Type B pancreatic cell (in vitro differentiated cells): ENCODE results near the gene TSC22D3. TPM values are rescaled to one million over a fixed set of nuclear protein-coding genes. Genes with fewer than 3 reads are reported as not detected.

ENCODE experiments used
- DNase-seq: peaks from one replicate; pipeline ENCODE4 v3.0.0; 2021; ENCODE audit warnings: mixed read lengths; ENCODE audit not compliant: unreplicated experiment; ENCODE audit errors: extremely low spot score
- H3K27ac Mint-ChIP-seq: 2 replicates; pipeline ENCODE4 v1.8.0; 2021; ENCODE audit warnings: mild to moderate bottlenecking, mixed read lengths
- H3K27me3 Mint-ChIP-seq: 2 replicates; pipeline ENCODE4 v1.8.0; 2021; ENCODE audit warnings: mixed read lengths
- H3K36me3 Mint-ChIP-seq: 2 replicates; pipeline ENCODE4 v1.8.0; 2021; ENCODE audit warnings: mixed read lengths
- H3K4me1 Mint-ChIP-seq: one replicate; pipeline ENCODE4 v1.8.0; 2021; ENCODE audit warnings: mixed read lengths; ENCODE audit not compliant: unreplicated experiment
- H3K4me3 Mint-ChIP-seq: 2 replicates; pipeline ENCODE4 v1.8.0; 2021; ENCODE audit warnings: mild to moderate bottlenecking, mixed read lengths
- H3K9me3 Mint-ChIP-seq: 2 replicates; pipeline ENCODE4 v1.8.0; 2021; ENCODE audit warnings: mixed read lengths
- total RNA-seq: library from RNA; stranded (reverse); gene quantifications from 2 replicates; pipeline ENCODE4 v1.2.1, GENCODE V29; 2021; ENCODE audit warnings: low replicate concordance
- TF ChIP-seq, protein P1 (sequence below): fragments of 200-600 bp; sonication (generic); conservative IDR thresholded peaks from 2 replicates; pipeline ENCODE4 v1.5.0; 2021; ENCODE audit warnings: antibody characterized with exemption, mild to moderate bottlenecking

Gene TSC22D3
- total RNA-seq, 1 donor from 2014 or later = 34.2 TPM

DNA sequence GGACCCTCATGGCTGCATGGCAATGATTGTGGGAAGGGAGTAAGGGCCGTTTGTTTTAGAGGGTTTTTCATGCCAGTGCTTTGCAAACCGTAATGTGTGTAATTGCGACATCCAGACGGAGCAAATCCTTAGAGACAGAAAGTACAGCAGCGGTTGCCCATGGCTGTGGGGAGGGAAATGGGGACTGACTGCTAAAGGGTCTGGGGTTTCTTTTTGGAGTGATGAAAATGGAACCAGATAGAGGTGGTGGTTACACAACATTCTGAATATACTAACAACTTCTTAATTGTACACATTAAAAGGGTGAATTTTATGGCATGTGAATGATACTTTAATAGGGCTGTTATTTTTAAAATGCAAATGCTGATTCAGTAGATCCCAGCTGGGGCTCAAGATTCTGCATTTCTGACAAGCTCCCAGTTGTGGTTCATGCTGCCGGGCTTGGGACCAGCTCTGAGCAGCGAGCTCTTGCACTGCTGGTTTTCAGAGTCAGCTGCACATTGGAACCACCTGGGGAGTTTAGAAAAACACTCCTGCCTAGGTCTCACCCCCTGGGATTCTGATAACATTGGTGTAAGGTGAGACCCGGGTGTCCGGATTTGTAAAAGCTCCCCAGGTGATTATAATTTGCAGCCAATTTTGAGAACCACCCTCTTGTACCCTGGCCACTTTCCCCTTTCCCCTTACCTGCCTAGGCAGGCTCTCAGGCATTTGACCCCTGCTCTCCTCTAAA, 99.6 kb downstream of the TSC22D3 start:
- H3K36me3 Mint-ChIP-seq = no peaks in the 10 kb centered on the region
- no peaks in the 10 kb centered on the region for H3K9me3 Mint-ChIP-seq
- peaks cover 16% of the 10 kb centered on the region for H3K4me1 Mint-ChIP-seq
- no peak for DNase-seq
- peak overlapping the region; percentile 79 for H3K4me3 Mint-ChIP-seq
- peaks cover 4% of the 10 kb centered on the region for H3K27me3 Mint-ChIP-seq
- TF ChIP-seq, protein P1, sequence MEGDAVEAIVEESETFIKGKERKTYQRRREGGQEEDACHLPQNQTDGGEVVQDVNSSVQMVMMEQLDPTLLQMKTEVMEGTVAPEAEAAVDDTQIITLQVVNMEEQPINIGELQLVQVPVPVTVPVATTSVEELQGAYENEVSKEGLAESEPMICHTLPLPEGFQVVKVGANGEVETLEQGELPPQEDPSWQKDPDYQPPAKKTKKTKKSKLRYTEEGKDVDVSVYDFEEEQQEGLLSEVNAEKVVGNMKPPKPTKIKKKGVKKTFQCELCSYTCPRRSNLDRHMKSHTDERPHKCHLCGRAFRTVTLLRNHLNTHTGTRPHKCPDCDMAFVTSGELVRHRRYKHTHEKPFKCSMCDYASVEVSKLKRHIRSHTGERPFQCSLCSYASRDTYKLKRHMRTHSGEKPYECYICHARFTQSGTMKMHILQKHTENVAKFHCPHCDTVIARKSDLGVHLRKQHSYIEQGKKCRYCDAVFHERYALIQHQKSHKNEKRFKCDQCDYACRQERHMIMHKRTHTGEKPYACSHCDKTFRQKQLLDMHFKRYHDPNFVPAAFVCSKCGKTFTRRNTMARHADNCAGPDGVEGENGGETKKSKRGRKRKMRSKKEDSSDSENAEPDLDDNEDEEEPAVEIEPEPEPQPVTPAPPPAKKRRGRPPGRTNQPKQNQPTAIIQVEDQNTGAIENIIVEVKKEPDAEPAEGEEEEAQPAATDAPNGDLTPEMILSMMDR = no peak
- H3K27ac Mint-ChIP-seq = peak overlapping the region; percentile 58

DNA sequence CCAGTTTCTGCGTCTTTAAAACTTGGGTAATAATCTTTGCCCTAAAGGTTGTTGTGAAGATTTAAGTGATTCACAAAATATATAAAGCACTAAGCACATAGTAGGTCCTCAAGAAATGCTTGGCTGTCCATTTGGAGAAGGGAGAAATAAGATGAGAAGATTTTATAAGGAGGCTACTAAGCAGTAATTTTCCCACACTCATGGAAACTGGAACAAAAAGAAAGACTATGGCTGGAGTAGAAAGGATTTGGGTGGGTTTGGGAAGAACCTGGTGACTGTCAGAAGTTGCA, 100.3 kb downstream of the TSC22D3 start:
- TF ChIP-seq, protein P1 = no peak
- H3K27ac Mint-ChIP-seq = no peak overlapping the region
- H3K9me3 Mint-ChIP-seq = no peaks in the 10 kb centered on the region
- H3K4me3 Mint-ChIP-seq = no peak overlapping the region
- H3K36me3 Mint-ChIP-seq = no peaks in the 10 kb centered on the region
- no peak for DNase-seq
- H3K4me1 Mint-ChIP-seq = peaks cover 9% of the 10 kb centered on the region
- peaks cover 2% of the 10 kb centered on the region for H3K27me3 Mint-ChIP-seq

DNA sequence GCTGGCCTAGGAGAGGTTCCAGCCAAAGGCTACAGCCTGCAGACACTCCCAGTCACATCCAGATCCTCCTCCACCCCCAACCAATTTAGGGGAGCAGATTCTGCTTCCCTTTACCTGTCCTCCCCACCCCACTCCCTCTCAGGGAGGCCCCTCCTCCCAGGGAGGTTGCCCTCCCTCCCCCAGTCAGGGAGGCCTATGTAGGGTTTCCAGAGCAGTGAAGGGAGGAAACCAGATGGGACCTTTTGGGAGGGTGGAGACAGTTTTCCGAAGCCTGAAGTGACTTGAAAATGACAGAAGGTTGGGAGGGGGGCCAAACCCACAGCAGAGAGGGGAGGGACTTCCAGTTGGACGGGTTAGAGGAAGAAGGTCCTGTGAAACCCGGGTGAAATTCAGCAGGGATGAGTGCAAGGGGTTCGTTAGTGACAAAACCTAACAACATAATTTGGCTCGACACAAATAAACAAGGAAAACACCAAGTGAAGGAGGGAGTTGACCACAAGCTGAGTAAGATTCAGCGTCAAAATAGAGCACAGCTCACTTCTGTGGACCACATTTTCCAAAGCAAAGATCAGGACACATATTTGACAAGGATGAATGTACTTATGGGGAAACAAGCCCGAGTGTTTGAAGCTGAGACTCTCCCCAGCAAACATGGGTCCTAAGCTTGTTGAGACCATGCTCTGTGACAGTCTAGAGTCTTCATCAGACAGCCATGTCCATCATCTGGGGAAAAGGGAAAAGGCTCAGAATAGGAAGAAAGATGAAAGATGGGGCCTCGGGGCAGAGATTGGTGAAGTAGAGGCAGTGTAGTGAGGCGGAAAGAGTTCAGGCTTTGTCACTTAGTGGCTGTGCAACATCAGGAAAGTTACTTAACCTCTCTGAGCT, 100.9 kb downstream of the TSC22D3 start:
- Mint-ChIP-seq H3K4me1 (peaks cover 7% of the 10 kb centered on the region), H3K27ac (peak overlapping the region; percentile 56), H3K36me3 (no peaks in the 10 kb centered on the region), H3K27me3 (no peaks in the 10 kb centered on the region), H3K4me3 (peak overlapping the region; percentile 42), H3K9me3 (no peaks in the 10 kb centered on the region)
- DNase-seq = no peak
- TF ChIP-seq, protein P1 = no peak

DNA sequence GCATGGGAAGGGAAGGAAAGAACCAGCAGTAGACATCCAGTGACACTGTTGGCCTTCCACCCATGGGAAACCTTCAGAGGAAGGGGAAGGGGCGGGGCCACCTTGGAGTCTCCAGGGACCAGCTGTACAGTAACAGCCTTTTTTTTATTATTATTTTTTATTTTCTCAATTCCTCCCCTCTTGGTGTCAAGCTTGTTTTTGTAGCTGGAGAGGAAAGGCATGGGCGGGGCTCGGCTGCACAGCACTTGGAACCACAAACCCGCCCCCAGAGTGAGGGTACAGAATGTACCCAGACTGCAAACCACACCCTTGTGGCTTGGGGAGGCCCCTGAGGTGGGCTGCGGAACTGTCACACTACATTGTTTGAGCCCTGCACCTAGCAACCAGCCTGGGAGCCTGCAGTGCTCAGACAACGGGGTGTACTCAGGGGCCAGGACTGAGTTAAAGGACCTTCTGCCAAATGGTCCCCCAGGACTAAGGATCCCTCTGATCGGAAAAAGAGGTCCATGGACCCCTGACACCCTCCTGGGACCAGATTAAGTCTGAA, 101.6 kb downstream of the TSC22D3 start:
- no peak for DNase-seq
- peaks cover 7% of the 10 kb centered on the region for H3K4me1 Mint-ChIP-seq
- H3K4me3 Mint-ChIP-seq = no peak overlapping the region
- H3K9me3 Mint-ChIP-seq = no peaks in the 10 kb centered on the region
- TF ChIP-seq, protein P1 = no peak
- H3K27ac Mint-ChIP-seq = no peak overlapping the region
- H3K27me3 Mint-ChIP-seq = no peaks in the 10 kb centered on the region
- no peaks in the 10 kb centered on the region for H3K36me3 Mint-ChIP-seq

DNA sequence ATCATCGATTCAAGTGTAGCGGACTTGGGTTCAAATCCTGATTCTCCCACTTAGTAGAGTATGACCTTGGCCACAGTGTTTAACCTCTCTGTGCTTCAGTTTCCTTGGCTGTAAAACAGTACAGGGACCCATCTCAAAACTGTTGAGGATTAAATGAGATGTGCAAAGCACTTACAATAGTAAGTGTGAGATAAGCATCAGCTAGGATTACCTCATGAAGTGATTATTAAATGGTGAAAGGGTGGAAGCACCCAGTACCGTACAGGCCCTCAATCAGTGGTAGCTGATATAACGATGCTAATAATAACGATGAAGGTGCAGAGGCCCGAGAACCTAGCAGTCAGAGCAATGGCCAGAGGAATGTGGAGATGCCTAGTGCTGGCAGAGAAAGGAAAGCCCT, 102.2 kb downstream of the TSC22D3 start:
- peak overlapping the region; percentile 72 for H3K27ac Mint-ChIP-seq
- H3K9me3 Mint-ChIP-seq = no peaks in the 10 kb centered on the region
- H3K4me3 Mint-ChIP-seq = no peak overlapping the region
- TF ChIP-seq, protein P1 = no peak
- DNase-seq = no peak
- H3K36me3 Mint-ChIP-seq = no peaks in the 10 kb centered on the region
- H3K4me1 Mint-ChIP-seq = peaks cover 7% of the 10 kb centered on the region
- H3K27me3 Mint-ChIP-seq = no peaks in the 10 kb centered on the region
